Effector memory CD8-positive, alpha-beta T cell (primary cell): ENCODE measurements around the gene DMTF1.

Experiments
- ATAC-seq: fragments of 150-1000 bp; cut with Tn5 transposase; replicated peaks from 2 replicates; pipeline ENCODE4 v1.10.0; 2021; ENCODE audit warnings: mild to moderate bottlenecking, moderate library complexity
- DNase-seq, 3 experiments: peaks; one replicate each; pipeline ENCODE4 v3.0.0; 2021
- H3K27ac Mint-ChIP-seq, 2 donors: one replicate each; pipeline ENCODE4 v1.8.0; 2022; ENCODE audit warnings: mild to moderate bottlenecking in 2 of 2, mixed read lengths in 2 of 2, moderate library complexity in 2 of 2
- H3K27me3 Mint-ChIP-seq, 2 donors: one replicate each; pipeline ENCODE4 v1.8.0; 2022; ENCODE audit warnings: mixed read lengths in 2 of 2
- H3K36me3 Mint-ChIP-seq: one replicate; pipeline ENCODE4 v1.8.0; 2022; ENCODE audit warnings: mild to moderate bottlenecking, moderate library complexity, mixed read lengths; ENCODE audit not compliant: insufficient read depth
- H3K4me1 Mint-ChIP-seq, 2 donors: one replicate each; pipeline ENCODE4 v1.8.0; 2022; ENCODE audit warnings: low read depth in 2 of 2, mixed read lengths in 2 of 2
- H3K4me3 Mint-ChIP-seq, 2 donors: one replicate each; pipeline ENCODE4 v1.8.0; 2022; ENCODE audit warnings: mild to moderate bottlenecking in 2 of 2, mixed read lengths in 2 of 2, moderate library complexity in 2 of 2
- H3K9me3 Mint-ChIP-seq, 2 donors: one replicate each; pipeline ENCODE4 v1.8.0; 2022; ENCODE audit warnings: mixed read lengths in 2 of 2

DMTF1 gene

GRCh38 chr7:87210506-87210905 lies 58.3 kb downstream of the DMTF1 start:
- Mint-ChIP-seq H3K4me3 (no peak overlapping the region), H3K9me3 (peaks cover 0 to 5% of the 10 kb centered on the region in 2 donors), H3K36me3 (no peaks in the 10 kb centered on the region), H3K27me3 (no peaks in the 10 kb centered on the region), H3K4me1 (peaks cover 47 to 67% of the 10 kb centered on the region in 2 donors), H3K27ac (peak overlapping the region; percentile 54 to 86)
- DNase-seq (no peak), ATAC-seq (no peak)

GRCh38 chr7:87212498-87212897 lies 60.2 kb downstream of the DMTF1 start:
- H3K9me3 Mint-ChIP-seq = no peaks in the 10 kb centered on the region
- peaks cover 59 to 81% of the 10 kb centered on the region in 2 donors for H3K4me1 Mint-ChIP-seq
- no peak for DNase-seq
- peak overlapping the region; percentile 39 to 47 for H3K4me3 Mint-ChIP-seq
- ATAC-seq = no peak
- peak overlapping the region; percentile 22 to 78 for H3K27ac Mint-ChIP-seq
- H3K36me3 Mint-ChIP-seq = peaks cover 8% of the 10 kb centered on the region
- H3K27me3 Mint-ChIP-seq = no peaks in the 10 kb centered on the region

DNA sequence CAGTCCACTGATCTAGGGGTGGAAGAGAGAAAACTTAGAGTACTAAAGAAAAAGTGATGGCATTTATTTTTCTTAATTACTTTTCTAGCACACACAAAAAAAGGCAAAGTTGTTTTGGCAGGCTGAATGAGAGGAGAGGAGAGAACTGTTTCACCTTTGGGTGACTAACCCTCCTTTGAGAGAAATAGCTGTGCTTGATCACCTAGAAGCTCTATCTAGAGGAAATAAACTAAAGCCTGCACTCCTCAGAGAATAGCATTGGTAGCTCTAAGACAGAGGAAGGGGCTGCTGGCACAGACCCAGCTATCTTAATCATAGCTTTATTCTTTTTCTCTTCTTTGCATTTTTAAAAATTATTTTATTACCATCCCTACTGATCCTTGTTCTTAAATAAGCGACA lies 61.0 kb downstream of the DMTF1 start:
- H3K27ac Mint-ChIP-seq = peak overlapping the region; percentile 22 to 78
- peaks cover 59 to 82% of the 10 kb centered on the region in 2 donors for H3K4me1 Mint-ChIP-seq
- no peaks in the 10 kb centered on the region for H3K9me3 Mint-ChIP-seq
- H3K36me3 Mint-ChIP-seq = peaks cover 14% of the 10 kb centered on the region
- no peak for DNase-seq
- no peaks in the 10 kb centered on the region for H3K27me3 Mint-ChIP-seq
- peak overlapping the region; percentile 47 to 55 for H3K4me3 Mint-ChIP-seq
- no peak for ATAC-seq

DNA sequence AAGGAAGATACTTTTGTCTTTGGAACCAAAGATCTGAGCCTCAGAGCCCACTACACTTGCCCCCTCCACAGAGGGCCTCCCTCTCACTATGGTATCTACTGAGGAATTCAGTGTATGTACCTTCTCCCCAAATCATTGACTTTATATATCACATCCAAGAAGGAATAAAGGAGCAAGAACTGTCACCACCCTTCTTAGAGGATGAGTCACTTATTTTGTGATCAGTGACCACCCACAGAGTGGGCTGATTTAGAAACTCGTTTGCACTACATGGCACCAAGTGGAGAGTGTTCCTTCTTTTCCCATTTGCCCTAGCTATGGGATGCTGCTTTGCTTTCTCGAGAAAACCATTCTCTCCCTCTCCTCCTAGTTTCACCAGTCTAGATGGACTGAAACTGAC lies 61.6 kb downstream of the DMTF1 start:
- Mint-ChIP-seq H3K4me1 (peaks cover 60 to 82% of the 10 kb centered on the region in 2 donors), H3K36me3 (peaks cover 19% of the 10 kb centered on the region)
- no peak for DNase-seq

DNA sequence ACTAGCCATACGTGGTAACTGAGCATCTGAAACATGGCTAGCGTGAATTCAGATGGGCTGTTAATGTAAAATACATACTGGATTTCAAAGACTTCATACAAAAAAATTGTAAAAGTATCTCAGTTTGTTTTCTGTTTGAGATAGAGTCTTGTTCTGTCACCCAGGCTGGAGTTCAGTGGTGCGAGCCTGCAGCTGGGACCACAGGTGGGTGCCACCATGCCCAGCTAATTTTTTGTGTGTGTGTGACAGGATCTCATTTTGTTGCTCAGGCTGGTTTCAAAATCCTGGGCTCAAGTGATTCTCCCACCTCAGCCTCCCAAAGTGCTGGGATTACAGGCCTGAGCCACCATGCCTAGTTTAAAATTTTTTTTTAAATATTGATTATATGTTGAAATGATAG lies 62.8 kb downstream of the DMTF1 start:
- Mint-ChIP-seq H3K9me3 (no peaks in the 10 kb centered on the region), H3K27me3 (no peaks in the 10 kb centered on the region), H3K4me3 (no peak overlapping the region), H3K36me3 (peaks cover 31% of the 10 kb centered on the region), H3K4me1 (peaks cover 62 to 78% of the 10 kb centered on the region in 2 donors), H3K27ac (no peak overlapping the region)
- ATAC-seq (no peak), DNase-seq (no peak)

More for the DNA sequence above, 61.6 kb downstream of the DMTF1 start:
- Mint-ChIP-seq H3K9me3 (no peaks in the 10 kb centered on the region), H3K27ac (peak overlapping the region in 1 of 2 donors; percentile 22), H3K4me3 (peak overlapping the region; percentile 35 to 55), H3K27me3 (no peaks in the 10 kb centered on the region)
- no peak for ATAC-seq

DNA sequence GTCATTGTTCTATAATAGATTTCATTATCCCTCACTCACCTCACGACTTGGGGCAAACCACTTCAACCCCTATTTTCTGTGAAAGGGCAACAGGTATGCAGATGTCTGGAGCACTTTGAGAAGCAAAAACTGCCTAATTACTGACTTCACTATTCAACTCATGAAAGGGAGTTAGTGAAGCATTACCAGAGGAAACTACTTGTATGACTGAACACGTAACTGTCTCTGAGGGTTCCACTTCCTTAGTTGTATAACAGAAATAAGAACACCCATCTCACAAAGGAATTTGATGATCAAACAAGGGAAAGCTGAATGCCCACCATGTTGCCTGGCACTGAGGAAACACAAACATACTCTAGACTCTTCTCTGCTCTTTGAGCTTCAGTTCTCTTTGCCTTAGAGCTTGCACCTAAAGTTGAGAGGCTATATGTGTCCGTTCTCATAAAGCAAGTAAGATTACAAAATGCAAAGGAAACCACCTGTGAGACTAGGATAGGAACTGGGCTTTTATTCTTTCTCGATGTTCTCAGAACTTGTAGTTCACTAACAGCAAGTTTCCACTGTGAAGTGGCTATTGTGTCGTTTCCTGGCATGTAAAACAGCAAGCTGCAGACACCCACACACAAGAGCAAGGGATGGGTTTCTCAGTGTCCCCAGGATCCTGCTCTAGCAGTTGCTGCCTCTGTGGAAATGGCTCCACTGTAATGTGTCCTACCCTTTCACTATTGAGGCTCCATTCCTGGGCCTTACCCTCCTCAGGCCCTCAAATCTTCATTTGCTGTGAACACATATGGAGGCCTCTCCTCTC lies 64.7 kb downstream of the DMTF1 start:
- no peaks in the 10 kb centered on the region for H3K27me3 Mint-ChIP-seq
- H3K4me3 Mint-ChIP-seq = peak overlapping the region; percentile 98 to 100
- H3K9me3 Mint-ChIP-seq = no peaks in the 10 kb centered on the region
- H3K4me1 Mint-ChIP-seq = peaks cover 59 to 71% of the 10 kb centered on the region in 2 donors
- ATAC-seq = peak; percentile 12
- peak; percentile 10 to 23 (median 21) for DNase-seq
- peaks cover 34% of the 10 kb centered on the region for H3K36me3 Mint-ChIP-seq
- H3K27ac Mint-ChIP-seq = peak overlapping the region; percentile 99

- peak overlapping the region; percentile 98 to 100 for H3K4me3 Mint-ChIP-seq
- H3K27me3 Mint-ChIP-seq = no peaks in the 10 kb centered on the region
- H3K36me3 Mint-ChIP-seq = peaks cover 34% of the 10 kb centered on the region
- H3K4me1 Mint-ChIP-seq = peaks cover 49 to 59% of the 10 kb centered on the region in 2 donors
- ATAC-seq = no peak
- no peak for DNase-seq
- peak overlapping the region; percentile 99 for H3K27ac Mint-ChIP-seq
- H3K9me3 Mint-ChIP-seq = no peaks in the 10 kb centered on the region
These were observed 65.9 kb downstream of the DMTF1 start for GRCh38 chr7:87217983-87218653.

DNA sequence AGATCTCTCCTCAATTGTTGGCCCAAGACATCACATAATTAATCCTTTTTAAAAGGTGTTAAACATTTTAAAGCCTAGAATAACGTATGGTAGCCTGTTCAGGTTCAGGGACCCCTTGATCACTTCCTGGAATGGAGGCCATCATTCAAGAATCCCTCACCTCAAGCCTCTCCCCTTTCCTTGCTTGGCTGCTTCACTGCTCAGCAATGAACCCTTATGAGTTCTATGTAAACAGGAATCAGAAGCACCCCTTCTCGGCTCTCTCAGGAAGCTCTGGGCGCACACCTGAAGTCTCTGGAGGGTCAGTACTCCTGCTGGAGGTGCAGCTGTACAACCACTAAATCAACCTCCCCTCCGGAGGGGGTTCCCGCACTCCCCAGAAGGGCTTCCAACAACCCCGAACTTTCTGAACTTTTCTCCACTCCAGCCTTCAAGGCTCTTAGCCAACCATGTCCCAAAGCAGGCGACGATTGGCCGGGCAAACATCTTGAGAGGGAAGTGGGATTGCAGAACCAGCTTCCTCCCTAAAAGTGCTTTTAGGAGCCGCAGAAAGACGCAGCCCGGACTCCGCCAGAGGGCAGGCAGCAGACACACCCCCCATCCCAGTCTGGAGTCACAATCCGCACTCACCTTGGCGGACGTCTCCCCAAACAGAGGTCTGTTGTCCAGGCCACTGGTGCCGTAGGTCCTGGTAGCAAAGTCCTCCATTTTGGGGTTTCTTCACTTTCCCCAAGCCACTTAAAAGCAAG lies 66.7 kb downstream of the DMTF1 start:
- H3K36me3 Mint-ChIP-seq = peaks cover 34% of the 10 kb centered on the region
- peak overlapping the region; percentile 98 to 100 for H3K4me3 Mint-ChIP-seq
- ATAC-seq (peak; percentile 21), DNase-seq (peak in 2 of 3 experiments; percentile 18 to 28)
- H3K4me1 Mint-ChIP-seq = peaks cover 43 to 50% of the 10 kb centered on the region in 2 donors
- no peaks in the 10 kb centered on the region for H3K9me3 Mint-ChIP-seq
- peak overlapping the region; percentile 99 for H3K27ac Mint-ChIP-seq
- H3K27me3 Mint-ChIP-seq = no peaks in the 10 kb centered on the region

DNA sequence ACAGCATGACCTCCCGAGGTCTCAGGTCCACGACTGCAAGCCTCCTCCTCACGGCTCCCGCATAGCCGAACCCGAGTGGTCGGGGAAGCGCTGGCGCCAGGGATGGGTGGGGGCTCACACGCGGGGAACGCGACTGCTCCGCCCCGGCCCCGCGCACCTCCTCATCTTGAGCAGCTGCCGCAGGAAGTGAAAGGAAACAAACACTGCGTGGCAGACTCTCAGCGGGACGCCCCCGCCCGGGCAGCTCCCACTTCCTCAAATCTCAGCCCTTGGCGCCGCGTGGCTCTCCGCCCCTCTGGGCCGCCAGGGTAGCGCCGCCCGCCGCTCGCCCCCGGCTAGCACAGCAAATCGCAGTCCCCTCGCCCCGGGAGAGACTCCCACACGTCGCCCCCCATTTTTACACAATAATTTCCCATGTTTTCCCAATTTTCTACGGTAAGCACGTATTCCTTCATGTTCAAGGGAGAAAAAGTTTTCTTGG lies 67.3 kb downstream of the DMTF1 start, which contains the start of gene TMEM243:
TMEM243 (minus strand) TSS at position 188 of the 481 bp plus-strand sequence. CDS start 229 bp downstream, outside the sequence.
- H3K9me3 Mint-ChIP-seq = no peaks in the 10 kb centered on the region
- H3K4me3 Mint-ChIP-seq = peak within 1 kb of the TSS; percentile 98 to 100
- DNase-seq = peak; percentile 77 to 79 (median 77)
- H3K4me1 Mint-ChIP-seq = peaks cover 38 to 44% of the 10 kb centered on the region in 2 donors
- peak; percentile 76 for ATAC-seq
- no peaks in the 10 kb centered on the region for H3K27me3 Mint-ChIP-seq
- H3K27ac Mint-ChIP-seq = peak within 1 kb of the TSS; percentile 99
- H3K36me3 Mint-ChIP-seq = peaks cover 34% of the 10 kb centered on the region

GRCh38 chr7:87220026-87220733 lies 67.9 kb downstream of the DMTF1 start:
- Mint-ChIP-seq H3K9me3 (no peaks in the 10 kb centered on the region), H3K4me1 (peaks cover 38 to 43% of the 10 kb centered on the region in 2 donors), H3K36me3 (peaks cover 34% of the 10 kb centered on the region), H3K27ac (peak overlapping the region; percentile 99), H3K27me3 (no peaks in the 10 kb centered on the region), H3K4me3 (peak overlapping the region; percentile 98 to 100)
- DNase-seq = peak; percentile 72 to 79 (median 74)
- peak; percentile 63 for ATAC-seq

DNA sequence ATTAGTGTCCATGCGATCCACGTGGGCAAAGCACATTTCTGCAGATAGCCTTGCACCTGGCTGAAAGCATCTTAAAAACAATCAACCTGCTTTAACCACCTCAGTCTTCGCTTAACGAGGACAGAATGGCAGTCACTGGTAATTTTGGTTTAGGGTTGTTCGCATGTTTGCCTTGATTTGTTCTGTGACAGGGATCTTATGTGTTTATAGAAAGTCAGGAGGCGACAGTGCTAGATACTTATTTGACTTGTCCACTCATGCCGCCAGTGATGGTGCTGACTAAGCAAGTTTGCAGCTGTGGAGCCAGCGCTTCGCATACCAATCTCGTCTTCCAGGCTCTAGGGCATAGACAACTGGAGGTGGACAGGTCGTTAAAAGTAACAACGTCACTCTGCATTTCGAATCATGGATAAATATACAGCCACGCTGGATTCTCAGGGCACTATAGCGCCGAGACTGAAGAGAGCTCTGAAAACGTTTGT lies 68.5 kb downstream of the DMTF1 start:
- Mint-ChIP-seq H3K27me3 (no peaks in the 10 kb centered on the region), H3K36me3 (peaks cover 34% of the 10 kb centered on the region), H3K4me1 (peaks cover 37 to 41% of the 10 kb centered on the region in 2 donors), H3K27ac (peak overlapping the region; percentile 99), H3K4me3 (peak overlapping the region; percentile 98 to 100), H3K9me3 (no peaks in the 10 kb centered on the region)
- ATAC-seq = no peak
- DNase-seq = no peak

DNA sequence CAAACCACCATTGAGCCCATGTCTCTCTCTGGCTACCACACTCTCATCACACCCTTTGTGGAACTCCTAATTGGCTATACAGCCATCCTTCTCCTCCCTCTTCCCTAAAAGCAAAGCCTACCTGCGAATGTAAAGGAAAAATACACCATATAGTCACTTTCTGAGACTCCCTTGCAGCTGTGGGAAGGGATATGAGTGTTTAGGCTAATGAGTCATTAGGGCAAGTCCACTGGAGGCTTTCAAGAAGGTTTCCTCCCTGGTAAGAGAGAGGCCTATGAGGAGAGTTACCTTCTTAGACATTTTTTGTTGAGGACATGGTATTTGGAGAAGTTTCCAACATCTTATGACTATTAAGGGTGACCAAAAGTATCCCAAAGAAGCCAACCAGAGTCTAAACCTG lies 71.4 kb downstream of the DMTF1 start:
- Mint-ChIP-seq H3K9me3 (no peaks in the 10 kb centered on the region), H3K27ac (no peak overlapping the region), H3K4me1 (peaks cover 16 to 18% of the 10 kb centered on the region in 2 donors), H3K36me3 (peaks cover 17% of the 10 kb centered on the region), H3K4me3 (no peak overlapping the region), H3K27me3 (peaks cover 0 to 12% of the 10 kb centered on the region in 2 donors)
- DNase-seq (no peak), ATAC-seq (no peak)
